GM19043 (cell line): ENCODE data around the gene KIF17.

ENCODE experiments used
- ATAC-seq: cut with Tn5 transposase; IDR thresholded peaks from one replicate; pipeline ENCODE4 v1.9.1; 2021; ENCODE audit warnings: low read depth; ENCODE audit not compliant: unreplicated experiment

KIF17 gene

DNA sequence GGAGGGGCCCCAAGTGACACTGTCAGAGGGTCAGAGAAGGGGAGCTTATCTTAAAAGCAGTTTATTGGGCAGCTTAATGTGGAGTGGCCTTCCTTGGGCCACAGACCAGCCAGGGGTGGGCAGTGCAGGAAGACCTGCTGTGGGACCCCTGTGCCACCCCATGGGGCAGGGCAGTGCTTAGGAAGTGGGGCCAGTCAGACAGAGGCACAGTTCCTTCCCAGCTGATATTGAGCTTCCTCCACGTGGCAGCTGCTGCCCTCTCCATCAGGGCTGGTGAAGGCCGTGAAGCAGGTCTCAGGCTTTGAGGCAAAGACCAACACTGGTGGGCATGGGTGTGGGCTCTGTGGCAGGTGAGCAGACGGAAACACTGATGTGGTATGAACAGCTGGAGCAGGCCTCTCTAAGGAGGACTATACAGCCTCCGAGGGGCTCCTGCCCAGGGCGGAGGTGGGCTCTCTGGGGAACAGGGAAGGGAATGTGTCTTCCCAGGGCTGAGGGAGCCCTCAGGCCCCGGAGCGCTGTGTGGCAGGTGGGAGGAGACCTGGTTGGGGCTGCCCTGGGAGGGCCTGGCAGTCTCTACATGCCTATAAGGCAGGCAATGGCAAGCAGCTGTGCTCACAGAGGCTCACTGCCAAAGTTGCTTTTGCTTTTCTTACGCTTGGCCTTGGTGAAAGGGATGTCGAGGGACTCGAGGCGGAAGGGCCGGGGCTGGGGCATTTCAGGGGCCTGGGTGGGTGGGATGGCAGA is 53.7 kb downstream of the KIF17 start:
- no peak for ATAC-seq

DNA sequence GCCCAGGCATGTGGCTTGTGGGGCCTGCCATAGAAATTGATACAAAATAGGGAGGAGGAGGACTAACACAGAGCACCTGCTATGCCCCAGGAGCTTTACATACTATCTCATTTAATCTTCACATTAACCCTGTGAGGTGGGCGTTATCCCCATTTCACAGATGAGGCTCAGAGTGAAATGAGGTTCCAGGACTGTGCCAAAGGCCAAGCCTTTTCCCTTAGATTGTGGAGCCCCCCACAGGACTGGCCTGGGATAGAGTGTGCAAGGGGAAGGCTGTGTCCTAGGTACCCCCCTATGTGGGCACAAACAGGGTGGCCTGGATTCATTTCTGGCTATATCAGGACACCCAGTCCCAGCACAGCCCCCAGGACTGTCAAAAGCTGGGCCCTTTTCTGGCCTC is 54.4 kb downstream of the KIF17 start:
- no peak for ATAC-seq

DNA sequence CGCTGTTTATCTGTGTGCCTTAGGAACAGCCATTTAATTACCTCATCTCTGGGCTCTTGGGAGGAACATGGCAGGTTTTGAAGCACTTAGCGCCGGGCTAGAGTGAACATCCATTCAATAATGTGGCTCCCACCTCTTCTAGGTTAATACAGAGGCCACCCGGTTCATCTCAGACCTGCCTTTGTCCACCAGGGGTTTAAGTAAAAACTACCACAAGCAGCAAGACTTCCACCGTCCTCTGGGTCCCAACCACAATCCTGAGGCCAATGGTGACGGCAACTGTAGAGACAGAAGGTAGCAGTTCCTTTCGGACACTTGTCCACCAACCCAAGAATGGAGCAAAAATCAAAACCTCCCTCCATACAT is 55.7 kb downstream of the KIF17 start:
- ATAC-seq = no peak

DNA sequence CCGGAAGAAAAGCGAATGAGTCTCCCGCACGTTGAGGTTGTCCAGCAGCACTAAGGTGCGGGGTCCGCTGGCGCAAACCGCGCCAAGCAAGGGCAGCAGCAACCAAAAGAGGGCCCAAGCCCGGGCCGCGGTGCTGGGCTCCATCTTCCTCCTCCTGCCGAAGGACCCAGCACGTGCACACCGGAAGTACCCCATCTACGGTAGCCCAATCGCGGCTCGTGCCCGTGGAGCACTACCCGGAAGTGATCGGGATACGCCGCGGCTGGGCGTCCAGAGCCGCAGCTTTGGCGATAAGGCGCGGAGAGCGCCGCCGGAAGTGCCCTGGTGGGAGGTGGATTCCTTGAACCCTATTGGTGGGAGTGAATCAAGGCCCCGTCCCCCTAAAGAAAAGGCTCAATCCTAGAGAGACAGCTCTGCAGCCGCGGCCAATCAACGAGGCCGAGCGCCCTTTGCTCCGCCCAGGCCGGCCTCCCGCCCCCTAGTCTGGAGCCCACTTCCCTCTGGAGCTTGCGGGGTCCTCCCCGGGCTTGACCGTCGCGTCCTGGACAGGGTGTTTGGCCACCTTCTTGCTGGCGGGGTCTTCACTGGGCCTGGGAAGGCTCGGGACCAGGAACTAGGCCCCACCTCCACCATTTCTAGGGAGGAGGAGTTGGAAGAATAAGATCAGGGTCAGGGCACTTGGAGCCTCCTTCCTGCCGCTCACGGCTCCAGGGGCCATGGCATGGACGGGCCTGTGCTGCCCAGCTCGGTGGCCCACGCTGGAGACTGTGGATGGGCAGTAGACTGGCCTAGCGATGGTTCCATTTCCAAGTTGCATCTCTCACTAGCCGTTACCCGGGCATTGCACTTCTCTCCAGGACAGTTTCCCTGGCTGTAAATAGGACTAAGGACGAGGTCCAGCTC is 56.3 kb downstream of the KIF17 start, which contains the start of gene DDOST:
Gene DDOST (minus strand): TSS at position 163 of the 903 bp plus-strand sequence. CDS start 19 bp downstream, at position 144.
- ATAC-seq = peak; percentile 95

DNA sequence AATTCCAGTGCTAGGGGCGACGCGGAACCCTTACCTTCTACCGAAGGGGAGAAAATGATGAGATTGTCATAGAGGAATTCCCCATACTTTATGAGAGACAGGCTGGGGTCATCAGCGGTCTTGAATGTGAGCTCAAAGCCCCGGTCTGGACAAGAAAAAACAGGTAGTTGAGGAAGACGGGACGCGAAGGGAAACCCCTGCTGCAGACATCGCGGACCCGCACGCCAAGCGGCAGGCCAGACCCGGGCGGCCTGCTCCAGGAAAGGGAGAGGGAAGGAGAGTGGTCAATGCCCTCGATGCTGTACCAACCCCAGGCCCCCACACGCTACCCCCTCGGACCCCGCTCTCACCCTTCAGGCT is 57.0 kb downstream of the KIF17 start:
- no peak for ATAC-seq

DNA sequence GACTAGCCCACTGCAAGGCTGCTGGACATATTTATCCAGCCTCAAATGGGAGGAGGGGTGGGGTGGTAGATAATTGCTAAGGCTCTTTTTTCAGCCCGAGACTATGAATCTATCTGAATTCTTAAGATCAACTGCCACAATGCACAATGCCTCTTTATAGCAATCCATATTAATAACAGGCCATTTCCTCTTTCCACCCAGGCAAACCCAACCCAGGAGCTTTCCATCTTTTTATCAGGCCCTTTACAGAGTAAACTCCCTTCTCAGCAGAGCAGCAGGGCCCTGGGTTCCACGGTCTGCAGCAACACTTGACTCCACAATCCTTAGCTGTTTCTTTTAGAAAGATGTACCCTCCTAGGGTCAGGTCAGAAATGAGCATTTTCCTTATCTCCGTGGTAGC is 57.4 kb downstream of the KIF17 start:
- ATAC-seq = no peak

DNA sequence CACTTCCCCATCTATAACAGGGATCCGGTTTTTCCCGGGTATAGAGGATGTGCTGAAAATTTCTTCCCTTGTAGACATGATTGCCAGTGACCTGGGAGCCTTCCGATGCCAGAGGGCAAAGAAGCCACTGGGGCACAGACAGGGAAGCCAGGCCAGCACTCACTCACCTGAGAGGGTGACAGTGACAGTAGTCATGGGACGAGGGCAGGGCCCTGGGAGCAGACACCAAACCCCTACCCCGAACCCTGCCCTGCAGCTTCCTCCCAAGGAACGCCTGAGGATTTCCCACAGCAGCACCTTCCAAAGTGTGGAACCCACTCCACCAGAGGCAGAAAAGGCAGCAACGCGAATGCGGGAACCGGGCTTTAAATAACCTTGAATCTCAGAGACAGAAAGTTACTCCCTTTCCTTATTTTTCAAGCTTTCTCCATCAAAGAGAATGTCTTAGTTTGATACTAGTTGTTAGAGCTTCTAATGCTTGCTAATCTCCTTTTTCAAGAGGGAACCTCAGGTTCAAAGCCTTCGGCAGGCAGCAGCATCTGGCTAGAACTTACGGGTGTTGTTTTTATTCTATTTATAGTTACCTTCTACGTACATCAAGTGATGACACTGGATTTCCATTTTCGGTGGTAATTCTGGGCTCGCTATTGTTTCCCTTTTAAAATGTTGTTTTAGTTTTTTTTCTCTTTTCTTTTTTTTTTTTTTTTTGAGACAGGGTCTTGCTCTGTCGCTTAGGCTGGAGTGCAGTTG is 59.5 kb downstream of the KIF17 start:
- ATAC-seq = no peak

DNA sequence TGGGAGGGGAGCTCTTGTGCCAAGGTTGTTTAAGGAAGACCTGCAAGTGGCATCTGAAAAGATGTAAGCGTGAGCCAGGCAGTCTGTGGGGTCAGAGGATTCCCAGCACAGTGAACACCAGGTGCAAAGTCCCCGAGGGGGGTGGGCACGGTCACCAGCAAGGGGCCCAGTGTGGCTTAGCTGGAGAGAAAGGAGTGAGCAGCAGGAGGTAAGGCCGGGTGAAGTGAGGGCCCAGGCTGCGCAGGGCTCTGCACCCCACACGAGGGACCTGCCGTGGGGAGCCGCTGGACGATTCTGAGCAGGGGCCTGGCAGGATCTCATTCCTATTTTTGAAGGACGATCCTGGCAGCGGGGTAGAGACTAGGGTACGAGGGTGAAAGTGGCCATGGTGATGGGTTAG is 60.8 kb downstream of the KIF17 start:
- ATAC-seq = no peak

DNA sequence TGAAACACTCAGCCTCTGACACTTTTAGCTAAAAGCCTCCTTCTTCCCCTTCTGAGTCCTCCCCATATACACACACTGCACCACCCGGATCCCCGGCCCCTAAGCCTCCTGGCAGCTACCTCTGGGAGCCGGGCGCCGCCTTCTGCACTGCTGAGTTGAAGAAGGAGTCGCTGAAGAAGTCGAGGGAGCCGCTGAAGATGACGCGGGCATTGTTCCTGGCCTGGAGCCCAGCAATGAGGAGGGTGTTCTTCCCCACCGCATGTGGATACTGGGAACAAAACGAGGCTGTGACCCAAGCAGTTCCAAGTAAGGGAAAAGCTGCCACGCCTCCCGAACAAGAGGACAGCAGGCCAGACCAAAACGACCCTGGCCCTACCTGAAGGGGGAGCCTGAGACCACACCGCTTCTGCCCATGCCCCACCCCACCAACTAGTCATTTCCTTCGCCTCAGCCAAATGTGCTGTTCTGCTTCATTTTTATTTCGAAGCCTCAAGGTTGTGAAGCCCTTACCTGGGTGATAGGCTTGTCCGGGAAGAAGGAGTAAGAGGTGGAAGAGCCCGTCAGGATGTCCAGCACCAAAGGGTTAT is 63.6 kb downstream of the KIF17 start:
- no peak for ATAC-seq

DNA sequence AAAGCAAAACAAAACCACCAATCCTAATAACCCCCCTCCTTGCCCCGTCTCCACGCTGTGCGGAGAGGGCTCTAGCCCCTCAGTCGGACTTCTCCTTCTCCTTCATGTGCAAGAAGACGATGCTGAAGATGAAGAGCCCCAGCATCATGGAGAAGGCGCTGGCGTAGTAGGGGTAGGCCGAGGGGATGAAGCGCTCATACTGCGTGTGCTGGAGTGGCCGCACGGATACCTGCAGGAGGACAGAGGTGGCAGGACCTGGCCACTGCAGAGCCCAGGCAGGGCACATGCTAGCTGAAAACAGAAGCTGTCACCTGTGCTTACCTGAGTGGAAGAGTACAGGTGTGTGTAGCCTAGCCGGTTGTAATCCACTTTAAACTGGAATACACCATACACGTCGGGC is 65.5 kb downstream of the KIF17 start:
- ATAC-seq = no peak

DNA sequence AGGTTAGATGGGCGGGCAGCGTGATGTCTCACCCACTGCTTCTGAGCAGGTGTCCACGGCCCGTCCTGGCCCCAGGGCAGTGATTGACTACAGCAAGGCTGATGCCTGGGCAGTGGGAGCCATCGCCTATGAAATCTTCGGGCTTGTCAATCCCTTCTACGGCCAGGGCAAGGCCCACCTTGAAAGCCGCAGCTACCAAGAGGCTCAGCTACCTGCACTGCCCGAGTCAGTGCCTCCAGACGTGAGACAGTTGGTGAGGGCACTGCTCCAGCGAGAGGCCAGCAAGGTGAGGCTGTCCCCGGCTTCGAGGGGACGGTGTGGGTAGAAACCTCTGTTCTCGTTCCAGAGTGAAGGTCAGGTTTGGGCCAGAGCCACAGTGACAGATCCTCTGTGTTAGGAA is 68.9 kb downstream of the KIF17 start:
- no peak for ATAC-seq

DNA sequence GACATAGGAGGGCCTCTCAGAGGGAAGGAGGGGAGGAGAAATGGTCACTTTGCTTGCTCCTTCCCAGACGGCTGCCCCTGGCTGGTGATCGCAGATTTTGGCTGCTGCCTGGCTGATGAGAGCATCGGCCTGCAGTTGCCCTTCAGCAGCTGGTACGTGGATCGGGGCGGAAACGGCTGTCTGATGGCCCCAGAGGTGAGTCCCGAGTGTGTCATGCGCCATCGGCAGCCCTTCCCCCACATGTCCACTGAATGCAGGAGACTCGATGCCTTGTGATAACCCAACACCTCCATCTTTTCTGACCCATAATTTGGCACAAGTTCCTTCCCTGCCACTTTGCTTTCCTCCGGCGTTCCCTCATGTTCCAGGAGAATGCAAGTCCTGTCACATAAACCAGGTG is 69.4 kb downstream of the KIF17 start:
- no peak for ATAC-seq

DNA sequence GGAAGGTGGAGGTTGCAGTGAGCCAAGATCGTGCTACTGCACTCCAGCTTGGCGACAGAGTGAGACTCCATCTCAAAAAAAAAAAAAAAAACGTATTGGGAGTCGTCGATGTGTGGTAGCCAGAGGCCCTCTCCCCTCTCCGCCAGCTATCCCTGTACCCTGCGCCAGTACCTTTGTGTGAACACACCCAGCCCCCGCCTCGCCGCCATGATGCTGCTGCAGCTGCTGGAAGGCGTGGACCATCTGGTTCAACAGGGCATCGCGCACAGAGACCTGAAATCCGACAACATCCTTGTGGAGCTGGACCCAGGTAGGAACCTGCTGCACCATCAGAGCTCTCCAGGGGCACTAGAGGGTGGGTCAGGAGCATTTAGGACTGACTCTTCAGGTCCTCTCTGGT is 72.4 kb downstream of the KIF17 start:
- ATAC-seq = no peak

DNA sequence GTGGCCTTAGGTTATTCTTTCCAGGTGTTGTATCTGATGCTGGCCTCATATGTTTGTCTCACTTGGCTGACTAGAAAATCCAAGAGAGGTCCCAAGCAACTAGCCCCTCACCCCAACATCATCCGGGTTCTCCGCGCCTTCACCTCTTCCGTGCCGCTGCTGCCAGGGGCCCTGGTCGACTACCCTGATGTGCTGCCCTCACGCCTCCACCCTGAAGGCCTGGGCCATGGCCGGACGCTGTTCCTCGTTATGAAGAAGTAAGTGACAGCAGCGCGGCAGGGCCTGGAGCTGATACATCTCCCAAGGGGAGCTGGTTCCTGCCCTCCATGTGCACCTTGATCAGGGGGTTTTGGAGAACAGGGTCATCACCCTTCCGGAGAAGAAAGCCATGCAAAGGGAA is 73.4 kb downstream of the KIF17 start:
- ATAC-seq = no peak

DNA sequence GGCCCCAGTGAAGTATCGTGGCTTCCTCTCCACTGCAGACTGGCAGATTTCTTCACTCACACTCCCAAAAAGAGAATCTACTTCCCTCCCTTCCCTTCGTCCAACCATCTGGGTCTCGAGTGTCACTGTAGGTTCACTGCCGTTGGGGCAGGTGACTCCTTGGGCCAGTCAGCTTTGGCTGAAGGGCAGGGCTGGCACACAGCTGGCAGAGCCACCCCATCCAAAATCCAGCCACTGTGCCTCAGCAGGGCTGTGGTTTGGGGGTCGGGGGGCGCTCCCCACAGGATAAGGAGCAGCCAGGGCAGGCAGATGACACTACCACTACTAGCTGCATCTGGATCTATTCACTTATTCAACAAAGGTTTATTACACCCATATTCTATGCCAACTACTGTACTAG is 74.7 kb downstream of the KIF17 start:
- ATAC-seq = no peak

DNA sequence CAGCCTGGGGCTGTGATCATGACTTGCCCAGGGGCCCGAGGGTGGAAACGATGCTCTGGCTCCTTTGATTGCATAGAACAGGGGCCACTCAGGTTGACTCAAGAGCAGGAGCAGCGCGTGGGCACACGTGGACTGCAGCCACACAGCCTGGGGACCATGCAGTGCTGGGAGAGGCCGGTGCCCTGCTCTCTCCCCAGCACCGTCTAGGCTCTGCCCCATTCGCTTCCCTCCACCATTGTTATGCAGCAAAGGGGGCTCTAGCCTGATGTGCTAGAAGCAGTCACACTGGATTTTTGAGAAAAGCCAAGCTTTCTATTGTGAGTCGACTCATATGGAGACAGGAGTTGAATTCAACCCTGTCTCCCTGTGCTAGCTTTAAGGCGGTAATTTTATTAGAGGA is 75.8 kb downstream of the KIF17 start:
- ATAC-seq = no peak

DNA sequence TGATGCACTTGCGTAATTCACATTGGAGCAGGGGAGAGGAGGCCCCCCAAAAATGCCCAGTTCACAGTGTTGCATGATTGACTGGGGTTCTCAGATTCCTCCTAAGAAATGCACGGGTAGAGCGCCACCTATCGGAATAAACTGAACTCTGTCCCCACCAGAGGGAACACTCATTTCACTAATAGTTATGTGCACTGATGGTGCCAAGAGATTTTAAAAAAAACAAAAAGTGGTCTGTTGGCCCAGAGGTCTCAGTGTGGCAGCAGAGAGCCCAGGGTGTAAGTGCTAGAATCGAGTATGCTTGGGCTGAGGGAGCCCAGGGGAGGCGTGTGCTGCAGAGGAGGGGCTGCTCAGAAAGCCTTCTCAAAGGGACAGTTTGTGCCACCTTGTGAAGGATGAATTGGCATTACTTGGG is 77.6 kb downstream of the KIF17 start:
- ATAC-seq = no peak

DNA sequence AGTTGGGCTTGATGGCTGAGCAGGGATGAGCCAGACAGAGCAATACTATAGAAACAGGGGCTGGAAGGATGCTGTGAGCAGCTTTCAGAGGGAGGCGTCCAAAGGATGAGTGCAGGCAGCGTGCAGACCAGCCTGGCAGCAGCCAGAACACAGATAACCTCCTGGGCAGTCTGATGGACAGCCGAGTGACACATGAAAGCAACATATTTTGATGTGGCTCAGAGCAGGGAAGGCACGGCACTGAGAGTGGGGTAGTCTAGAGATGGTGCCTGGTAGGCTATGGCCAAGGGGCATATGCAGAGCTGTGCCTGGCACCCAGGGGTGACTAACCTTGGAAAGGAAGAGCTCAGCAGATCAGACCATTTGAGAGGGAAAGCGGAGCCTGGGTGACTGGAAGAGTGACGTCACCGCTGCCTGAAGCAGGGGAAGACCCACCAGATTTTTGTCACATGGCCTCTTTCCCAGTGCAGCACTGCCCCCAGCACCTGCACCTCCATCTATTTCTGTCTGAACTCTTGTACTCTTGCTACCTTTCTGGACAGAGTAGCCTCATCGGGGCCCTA is 80.9 kb downstream of the KIF17 start:
- no peak for ATAC-seq

DNA sequence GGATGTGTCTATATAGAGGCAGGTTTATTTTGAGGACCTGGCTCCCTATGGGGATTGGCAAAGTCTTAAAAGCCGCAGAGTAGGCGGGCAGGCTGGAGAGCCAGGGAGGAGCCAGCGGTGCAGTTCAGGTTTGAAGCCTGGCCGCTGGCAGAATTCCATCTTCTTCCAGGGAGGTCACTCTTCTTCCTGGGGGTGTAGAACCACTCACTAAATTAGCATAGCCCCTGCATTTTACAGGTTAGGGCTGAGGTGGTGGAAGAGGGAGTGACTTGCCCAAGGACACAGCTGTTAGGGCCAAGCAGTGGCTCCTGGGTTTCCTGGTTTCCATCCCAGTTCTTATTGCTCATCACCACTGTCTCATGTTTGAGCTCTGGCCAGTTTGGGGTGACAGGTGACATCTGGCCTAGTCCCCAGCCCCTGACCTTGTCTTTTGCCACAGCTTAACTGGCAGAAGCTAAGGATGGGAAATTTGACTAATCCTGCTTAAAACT is 83.2 kb downstream of the KIF17 start:
- no peak for ATAC-seq

DNA sequence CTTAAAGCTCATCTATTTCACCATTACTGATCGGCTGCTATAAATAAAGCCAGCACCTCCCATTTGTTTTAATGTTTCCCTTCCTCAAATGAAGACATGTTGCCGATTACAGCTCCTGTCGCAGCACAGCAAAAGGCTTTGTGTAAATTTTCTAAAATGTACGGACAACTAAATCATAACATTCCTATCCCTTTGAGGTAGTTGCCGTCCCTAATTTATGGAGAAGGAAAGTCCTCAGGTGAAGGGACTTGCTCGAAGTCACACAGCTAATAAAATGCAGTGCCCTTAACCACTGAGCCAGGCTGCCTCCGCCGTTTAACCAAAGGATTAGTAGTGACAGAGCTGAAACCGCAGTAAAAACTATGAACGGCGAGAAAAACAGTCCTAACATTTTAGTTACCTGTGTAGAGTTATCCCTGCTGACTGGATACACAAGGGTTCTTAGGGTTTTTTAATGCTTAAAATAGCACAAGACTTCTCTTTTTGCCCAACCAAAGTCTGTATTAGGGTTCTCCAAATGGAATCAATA is 83.7 kb downstream of the KIF17 start:
- no peak for ATAC-seq
